Keratinocyte (primary cell): ENCODE data around the gene PDF. TPM values are rescaled to one million over a fixed set of nuclear protein-coding genes. Genes with fewer than 3 reads are reported as not detected.

Experiments used
- DNase-seq: peaks from one replicate; pipeline ENCODE4 v3.0.0-alpha.2; 2011; ENCODE audit warnings: low read depth, missing footprints, low spot score
- FAIRE-seq: peaks from 2 replicates; lab custom pipeline; 2011; peaks lifted over from hg19 to GRCh38; lab: Jason Lieb, UNC
- H2AFZ ChIP-seq: 2 replicates; pipeline ENCODE4 v1.6.0; 2012; ENCODE audit warnings: low read length, control low read depth, inconsistent platforms; ENCODE audit not compliant: control insufficient read depth
- H3K27ac ChIP-seq: 2 replicates; pipeline ENCODE4 v1.5.1; 2011; ENCODE audit warnings: low read length; ENCODE audit not compliant: control insufficient read depth, insufficient read depth
- H3K27me3 ChIP-seq: 3 replicates; pipeline ENCODE4 v1.6.0; 2011; ENCODE audit warnings: low read length; ENCODE audit not compliant: control insufficient read depth, insufficient read depth; ENCODE audit errors: extremely low read depth
- H3K36me3 ChIP-seq, 2 experiments: 2 replicates in 1 of 2; 3 replicates in 1 of 2; pipeline ENCODE4 v1.5.1; 2011; ENCODE audit warnings: low read length in 2 of 2, mild to moderate bottlenecking in 1 of 2; ENCODE audit not compliant: control insufficient read depth in 2 of 2, insufficient read depth in 2 of 2; ENCODE audit errors: extremely low read depth in 1 of 2
- H3K4me1 ChIP-seq: 3 replicates; pipeline ENCODE4 v1.5.1; 2011; ENCODE audit warnings: low read length; ENCODE audit not compliant: control insufficient read depth, insufficient read depth; ENCODE audit errors: extremely low read depth
- H3K4me2 ChIP-seq: 3 replicates; pipeline ENCODE4 v1.6.0; 2011; ENCODE audit warnings: low read depth, low read length; ENCODE audit not compliant: control insufficient read depth, insufficient read depth; ENCODE audit errors: extremely low read depth
- H3K4me3 ChIP-seq, 3 experiments: fragments of 200-600 bp in 1 of 3; sonication (generic) in 1 of 3; 2 replicates in 2 of 3; 3 replicates in 1 of 3; pipeline ENCODE4 v1.5.1; 2011 to 2016; ENCODE audit warnings: low read length in 3 of 3, mild to moderate bottlenecking in 3 of 3, control low read depth in 2 of 3, inconsistent platforms in 1 of 3, low read depth in 1 of 3, mixed read lengths in 1 of 3, mixed run types in 1 of 3, moderate library complexity in 1 of 3; ENCODE audit not compliant: control insufficient read depth in 2 of 3, insufficient read depth in 2 of 3; ENCODE audit errors: extremely low read depth in 1 of 3
- H3K79me2 ChIP-seq: 2 replicates; pipeline ENCODE4 v1.6.0; 2012; ENCODE audit warnings: low read length; ENCODE audit not compliant: control insufficient read depth, insufficient read depth
- H3K9ac ChIP-seq: 3 replicates; pipeline ENCODE4 v1.6.0; 2011; ENCODE audit warnings: low read length; ENCODE audit not compliant: control insufficient read depth, insufficient read depth; ENCODE audit errors: extremely low read depth
- H3K9me1 ChIP-seq: 3 replicates; pipeline ENCODE4 v1.6.0; 2011; ENCODE audit warnings: low read length; ENCODE audit not compliant: control insufficient read depth, insufficient read depth; ENCODE audit errors: extremely low read depth
- H3K9me3 ChIP-seq: 2 replicates; pipeline ENCODE4 v1.5.1; 2012; ENCODE audit warnings: low read depth, low read length; ENCODE audit not compliant: control insufficient read depth
- H4K20me1 ChIP-seq: 3 replicates; pipeline ENCODE4 v1.6.0; 2011; ENCODE audit warnings: low read length; ENCODE audit not compliant: control insufficient read depth, insufficient read depth; ENCODE audit errors: extremely low read depth
- EZH2 ChIP-seq: IDR thresholded peaks from one replicate; pipeline ENCODE4 v1.6.1; 2012; ENCODE audit warnings: inconsistent platforms, mild to moderate bottlenecking, low read length, moderate library complexity
- dilution Hi-C: fragments of 300-500 bp; cut with MboI; formaldehyde crosslinking; loops from one replicate; pipeline ENCODE4 v1.7.0; 2020; ENCODE audit warnings: low sequenced_read_pairs; ENCODE audit not compliant: extremely low pct_ligation_motif_present
- polyA plus RNA-seq, 5 experiments: library from polyadenylated mRNA; depleted of rRNA in 3 of 5; stranded (reverse) in 3 of 5; stranded (forward) in 1 of 5; unstranded in 1 of 5; fragments of >200 nt; gene quantifications; 1 replicate in 1 of 5; 2 replicates in 3 of 5; 3 replicates in 1 of 5; pipeline versions ENCODE4 v1.2.1 to v1.2.3, GENCODE V29; 2011 to 2012; ENCODE audit warnings: missing spikeins in 2 of 5, low read depth in 1 of 5, low replicate concordance in 1 of 5
- TF ChIP-seq, protein P1 (sequence below), 3 experiments: IDR thresholded peaks in 1 of 3; conservative IDR thresholded peaks in 1 of 3; optimal IDR thresholded peaks in 1 of 3; 2 replicates in 2 of 3; 3 replicates in 1 of 3; pipeline versions ENCODE3 to v1.5.1; 2011; ENCODE audit warnings: low read length in 3 of 3, mild to moderate bottlenecking in 3 of 3, moderate library complexity in 2 of 3, control low read depth in 1 of 3, inconsistent platforms in 1 of 3; ENCODE audit not compliant: insufficient read depth in 2 of 3; ENCODE audit errors: extremely low read depth in 1 of 3

Gene PDF
- polyA plus RNA-seq, 1 donor (not counting 4 experiments of a cell fraction or from before 2014, with no cell fraction given) = 3.0 TPM

- H3K9me1 ChIP-seq = no peaks in the 10 kb centered on the region
- no peak overlapping the region for H3K27ac ChIP-seq
- DNase-seq (no peak), FAIRE-seq (no peak)
- no peaks in the 10 kb centered on the region for H3K4me1 ChIP-seq
- no peaks in the 10 kb centered on the region for H3K9me3 ChIP-seq
- no peak overlapping the region for H3K4me3 ChIP-seq
- TF ChIP-seq, protein P1, sequence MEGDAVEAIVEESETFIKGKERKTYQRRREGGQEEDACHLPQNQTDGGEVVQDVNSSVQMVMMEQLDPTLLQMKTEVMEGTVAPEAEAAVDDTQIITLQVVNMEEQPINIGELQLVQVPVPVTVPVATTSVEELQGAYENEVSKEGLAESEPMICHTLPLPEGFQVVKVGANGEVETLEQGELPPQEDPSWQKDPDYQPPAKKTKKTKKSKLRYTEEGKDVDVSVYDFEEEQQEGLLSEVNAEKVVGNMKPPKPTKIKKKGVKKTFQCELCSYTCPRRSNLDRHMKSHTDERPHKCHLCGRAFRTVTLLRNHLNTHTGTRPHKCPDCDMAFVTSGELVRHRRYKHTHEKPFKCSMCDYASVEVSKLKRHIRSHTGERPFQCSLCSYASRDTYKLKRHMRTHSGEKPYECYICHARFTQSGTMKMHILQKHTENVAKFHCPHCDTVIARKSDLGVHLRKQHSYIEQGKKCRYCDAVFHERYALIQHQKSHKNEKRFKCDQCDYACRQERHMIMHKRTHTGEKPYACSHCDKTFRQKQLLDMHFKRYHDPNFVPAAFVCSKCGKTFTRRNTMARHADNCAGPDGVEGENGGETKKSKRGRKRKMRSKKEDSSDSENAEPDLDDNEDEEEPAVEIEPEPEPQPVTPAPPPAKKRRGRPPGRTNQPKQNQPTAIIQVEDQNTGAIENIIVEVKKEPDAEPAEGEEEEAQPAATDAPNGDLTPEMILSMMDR (optimal IDR thresholded peaks at IDR 0.05 in 1 of 3, IDR thresholded peaks at IDR 0.05 in 1 of 3, conservative IDR thresholded peaks at IDR 0.05 in 1 of 3; ENCODE audit: extremely low read depth in 1 of 3, insufficient read depth in 2 of 3, low read length in 3 of 3) = no peak
- no peak for TF ChIP-seq EZH2
- dilution Hi-C loops = no loop called here
- no peak overlapping the region for H2AFZ ChIP-seq
- peaks cover 57 to 59% of the 10 kb centered on the region in 2 experiments for H3K36me3 ChIP-seq
- peaks cover 7% of the 10 kb centered on the region for H4K20me1 ChIP-seq
- H3K9ac ChIP-seq = no peak overlapping the region
- no peaks in the 10 kb centered on the region for H3K27me3 ChIP-seq
- peaks cover 51% of the 10 kb centered on the region for H3K79me2 ChIP-seq
- no peak overlapping the region for H3K4me2 ChIP-seq
These were observed 11.5 kb downstream of the PDF start for GRCh38 chr16:69318911-69319289.

DNA sequence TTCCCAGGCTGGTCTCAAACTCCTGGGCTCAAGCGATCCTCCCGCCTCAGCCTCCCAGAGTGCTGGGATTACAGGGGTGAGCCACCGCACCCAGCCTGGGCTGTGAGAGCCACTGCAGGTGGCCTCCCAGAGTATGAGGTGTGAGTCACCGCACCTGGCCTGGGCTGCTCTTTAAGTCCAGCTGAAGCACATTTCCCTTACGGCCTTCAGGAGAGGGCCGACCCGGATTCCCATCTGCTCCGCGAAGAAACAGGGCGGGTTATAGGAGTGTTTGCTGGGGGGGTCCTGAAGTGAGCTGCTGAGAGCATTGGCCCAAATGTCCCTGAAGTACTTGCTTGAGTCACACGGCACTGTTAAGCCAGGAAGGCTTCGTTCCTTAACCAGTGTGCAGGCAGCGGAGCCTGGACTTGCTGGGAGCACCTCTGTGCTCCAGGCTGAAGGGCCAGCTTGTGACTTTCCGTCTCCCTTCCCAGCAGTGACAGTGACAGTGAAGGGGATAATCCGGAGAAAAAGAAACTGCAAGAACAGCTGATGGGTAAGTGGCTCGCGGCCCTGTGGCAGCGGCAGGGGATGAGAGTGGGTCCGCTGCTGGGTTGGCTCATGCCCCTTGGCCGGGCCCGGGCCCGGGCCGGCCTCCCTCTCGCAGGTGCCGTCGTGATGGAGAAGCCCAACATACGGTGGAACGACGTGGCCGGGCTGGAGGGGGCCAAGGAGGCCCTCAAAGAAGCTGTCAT, 12.0 kb downstream of the PDF start:
- peaks cover 56 to 58% of the 10 kb centered on the region in 2 experiments for H3K36me3 ChIP-seq
- DNase-seq = no peak

More for the DNA sequence above, 12.0 kb downstream of the PDF start:
- no peaks in the 10 kb centered on the region for H3K4me1 ChIP-seq
- TF ChIP-seq, protein P1 (optimal IDR thresholded peaks at IDR 0.05 in 1 of 3, IDR thresholded peaks at IDR 0.05 in 1 of 3, conservative IDR thresholded peaks at IDR 0.05 in 1 of 3; ENCODE audit: extremely low read depth in 1 of 3, insufficient read depth in 2 of 3, low read length in 3 of 3) = no peak
- TF ChIP-seq EZH2 = no peak
- no peak overlapping the region for H3K4me3 ChIP-seq
- no peak for FAIRE-seq
- H2AFZ ChIP-seq = no peak overlapping the region
- no peaks in the 10 kb centered on the region for H3K9me1 ChIP-seq
- H3K27me3 ChIP-seq = no peaks in the 10 kb centered on the region
- H4K20me1 ChIP-seq = peaks cover 7% of the 10 kb centered on the region
- H3K9ac ChIP-seq = no peak overlapping the region
- no peaks in the 10 kb centered on the region for H3K9me3 ChIP-seq
- no peak overlapping the region for H3K4me2 ChIP-seq
- dilution Hi-C loops = no loop called here
- H3K79me2 ChIP-seq = peaks cover 54% of the 10 kb centered on the region
- no peak overlapping the region for H3K27ac ChIP-seq
